Measurements from ENCODE around the gene TENM3. TPM values are rescaled to one million over a fixed set of nuclear protein-coding genes. Genes with fewer than 3 reads are reported as not detected.

TENM3 gene
- total RNA-seq, 3 donors from 2014 or later: 0.58 to 19.2 (median 0.70) TPM

GRCh38 chr4:182443070-182443469, 199.9 kb downstream of the TENM3 start:
- no peak for ATAC-seq
- no peak for DNase-seq
- Histone ChIP-seq H3K9me3 (no peaks in the 10 kb centered on the region), H3K4me1 (ENCODE audit: low read depth) (no peaks in the 10 kb centered on the region), H3K36me3 (ENCODE audit: low read depth) (no peaks in the 10 kb centered on the region), H3K4me3 (no peak overlapping the region)
- intact Hi-C loops (cut with DNase I, micrococcal nuclease): no loop called here
- TF ChIP-seq CTCF (IDR thresholded peaks at IDR 0.05): no peak

- no peaks in the 10 kb centered on the region for H3K36me3 ChIP-seq (ENCODE audit: low read depth)
- H3K4me1 ChIP-seq (ENCODE audit: low read depth): peaks cover 8% of the 10 kb centered on the region
- no peaks in the 10 kb centered on the region for H3K9me3 ChIP-seq
- intact Hi-C loops (cut with DNase I, micrococcal nuclease): no loop called here
- no peak overlapping the region for H3K4me3 ChIP-seq
- TF ChIP-seq CTCF (IDR thresholded peaks at IDR 0.05): no peak
- peak; percentile 15 for ATAC-seq
- no peak for DNase-seq
Measured at GRCh38 chr4:182447767-182448280, 204.6 kb downstream of the TENM3 start.

GRCh38 chr4:182448281-182449151, 205.3 kb downstream of the TENM3 start:
- intact Hi-C loops (cut with DNase I, micrococcal nuclease): no loop called here

GRCh38 chr4:182449186-182449929, 206.2 kb downstream of the TENM3 start:
- no peak for ATAC-seq
- TF ChIP-seq CTCF (IDR thresholded peaks at IDR 0.05): no peak
- H3K9me3 ChIP-seq: no peaks in the 10 kb centered on the region
- intact Hi-C loops (cut with DNase I, micrococcal nuclease): no loop called here
- H3K4me3 ChIP-seq: no peak overlapping the region
- peaks cover 8% of the 10 kb centered on the region for H3K4me1 ChIP-seq (ENCODE audit: low read depth)
- DNase-seq: no peak
- H3K36me3 ChIP-seq (ENCODE audit: low read depth): no peaks in the 10 kb centered on the region

More at GRCh38 chr4:182448281-182449151, 205.3 kb downstream of the TENM3 start:
- ATAC-seq (peak; percentile 97), DNase-seq (peak; percentile 75 to 76 (median 75))
- Histone ChIP-seq H3K4me3 (no peak overlapping the region), H3K4me1 (ENCODE audit: low read depth) (peaks cover 8% of the 10 kb centered on the region), H3K9me3 (no peaks in the 10 kb centered on the region), H3K36me3 (ENCODE audit: low read depth) (no peaks in the 10 kb centered on the region)
- no peak for TF ChIP-seq CTCF (IDR thresholded peaks at IDR 0.05)

- DNase-seq (no peak), ATAC-seq (no peak)
- intact Hi-C loops (cut with DNase I, micrococcal nuclease): no loop called here
- no peak for TF ChIP-seq CTCF (IDR thresholded peaks at IDR 0.05)
- H3K9me3 ChIP-seq: no peaks in the 10 kb centered on the region
- H3K4me3 ChIP-seq: no peak overlapping the region
- peaks cover 8% of the 10 kb centered on the region for H3K4me1 ChIP-seq (ENCODE audit: low read depth)
- H3K36me3 ChIP-seq (ENCODE audit: low read depth): no peaks in the 10 kb centered on the region
Measured at GRCh38 chr4:182449930-182450439, 206.8 kb downstream of the TENM3 start.

All from mucosa of descending colon (tissue), 3 donors.